HG03159 (cell line): ENCODE measurements around the gene EYA2.
"Not testable (repeated sequence)": the region's sequence is repeated elsewhere in the genome, so short reads cannot be mapped to it uniquely, and the experiment has no call there.

Experiments
- ATAC-seq: cut with Tn5 transposase; IDR thresholded peaks from one replicate; pipeline ENCODE4 v1.9.1; 2021; ENCODE audit warnings: mild to moderate bottlenecking, moderate library complexity; ENCODE audit not compliant: unreplicated experiment

The EYA2 gene

GRCh38 chr20:46929902-46930301 is 35.3 kb downstream of the EYA2 start:
- ATAC-seq = no peak

- no peak for ATAC-seq
Measured at GRCh38 chr20:46930640-46931339, 36.1 kb downstream of the EYA2 start.

DNA sequence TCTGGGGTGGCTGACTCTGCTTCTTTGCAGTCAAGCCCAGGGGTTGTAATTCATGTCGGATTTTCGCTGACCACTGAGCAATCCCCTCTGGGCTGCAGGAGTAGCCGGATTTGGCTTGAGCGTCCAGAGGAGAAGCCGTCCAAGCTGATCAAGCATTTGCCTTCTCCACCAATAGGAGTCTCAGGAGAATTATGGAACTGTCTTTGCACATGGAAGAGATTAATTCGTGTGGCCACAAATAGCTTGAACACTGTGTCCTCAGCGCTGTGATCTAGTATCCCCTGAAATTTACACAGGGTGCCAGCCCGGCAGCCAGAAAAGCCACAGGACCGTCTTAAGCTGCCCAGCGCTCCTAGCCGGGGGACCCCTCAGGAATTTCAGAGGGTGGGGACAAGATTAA is 37.1 kb downstream of the EYA2 start:
- no peak for ATAC-seq

DNA sequence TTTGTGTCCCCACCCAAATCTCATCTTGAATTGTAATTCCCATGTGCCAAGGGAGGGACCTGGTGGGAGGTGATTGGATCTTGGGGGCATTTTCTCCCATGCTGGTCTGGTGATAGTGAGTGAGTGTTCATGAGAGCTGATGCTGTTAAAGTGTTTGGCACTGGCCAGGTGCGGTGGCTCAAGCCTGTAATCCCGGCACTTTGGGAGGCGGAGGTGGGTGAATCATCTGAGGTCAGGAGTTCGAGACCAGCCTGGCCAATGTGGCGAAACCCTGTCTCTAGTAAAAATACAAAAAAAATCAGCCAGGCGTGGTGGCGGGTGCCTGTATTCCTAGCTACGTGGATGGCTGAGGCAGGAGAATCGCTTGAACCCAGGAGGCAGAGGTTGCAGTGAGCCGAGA is 37.8 kb downstream of the EYA2 start:
- ATAC-seq = not testable (repeated sequence)

DNA sequence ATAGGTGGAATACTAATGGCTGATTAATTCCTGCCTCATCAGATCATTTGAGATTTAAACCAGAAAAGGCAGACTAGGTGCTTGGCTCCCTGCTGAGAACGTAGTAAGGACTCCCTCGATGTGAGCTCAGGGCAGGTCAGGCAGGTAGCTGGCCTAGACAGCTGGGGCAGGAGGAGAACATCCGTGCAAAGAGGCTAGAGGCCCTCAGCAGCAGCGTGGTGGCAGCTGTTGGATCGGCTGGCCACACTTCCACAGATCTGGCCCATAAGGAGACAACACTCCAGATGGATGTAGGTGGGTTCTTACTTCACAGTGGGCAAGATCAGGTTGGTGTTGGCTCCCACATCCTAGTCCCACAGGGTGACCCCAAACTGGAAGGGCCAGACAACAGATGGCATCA is 38.5 kb downstream of the EYA2 start:
- no peak for ATAC-seq

DNA sequence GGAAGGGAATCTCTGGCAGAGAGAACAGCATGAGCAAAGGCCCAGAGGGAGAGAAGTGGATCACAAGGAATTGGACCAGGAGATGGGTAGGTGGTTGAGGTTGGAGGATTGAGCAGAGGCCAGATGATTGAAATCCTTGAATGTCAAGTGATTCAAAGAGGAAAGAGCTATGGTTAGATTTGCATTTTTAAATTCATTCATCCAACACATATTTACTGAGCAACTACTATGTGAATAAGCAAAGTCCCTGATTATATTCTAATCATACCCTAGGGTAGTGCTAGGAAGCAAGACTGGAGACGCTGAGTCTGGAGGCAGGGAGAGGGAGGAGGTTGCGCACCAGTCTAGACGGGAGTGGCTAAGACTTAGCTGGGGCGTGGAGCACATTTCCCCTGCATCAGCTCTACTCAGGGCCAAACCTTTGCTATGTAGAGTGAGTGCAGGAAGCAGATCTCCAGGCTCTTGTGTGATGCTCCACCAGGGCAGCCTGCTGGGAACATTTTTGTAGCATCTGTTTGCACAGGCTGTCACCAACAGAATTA is 40.2 kb downstream of the EYA2 start:
- ATAC-seq = no peak

- ATAC-seq = no peak
Measured at GRCh38 chr20:46935394-46936017, 40.9 kb downstream of the EYA2 start.

DNA sequence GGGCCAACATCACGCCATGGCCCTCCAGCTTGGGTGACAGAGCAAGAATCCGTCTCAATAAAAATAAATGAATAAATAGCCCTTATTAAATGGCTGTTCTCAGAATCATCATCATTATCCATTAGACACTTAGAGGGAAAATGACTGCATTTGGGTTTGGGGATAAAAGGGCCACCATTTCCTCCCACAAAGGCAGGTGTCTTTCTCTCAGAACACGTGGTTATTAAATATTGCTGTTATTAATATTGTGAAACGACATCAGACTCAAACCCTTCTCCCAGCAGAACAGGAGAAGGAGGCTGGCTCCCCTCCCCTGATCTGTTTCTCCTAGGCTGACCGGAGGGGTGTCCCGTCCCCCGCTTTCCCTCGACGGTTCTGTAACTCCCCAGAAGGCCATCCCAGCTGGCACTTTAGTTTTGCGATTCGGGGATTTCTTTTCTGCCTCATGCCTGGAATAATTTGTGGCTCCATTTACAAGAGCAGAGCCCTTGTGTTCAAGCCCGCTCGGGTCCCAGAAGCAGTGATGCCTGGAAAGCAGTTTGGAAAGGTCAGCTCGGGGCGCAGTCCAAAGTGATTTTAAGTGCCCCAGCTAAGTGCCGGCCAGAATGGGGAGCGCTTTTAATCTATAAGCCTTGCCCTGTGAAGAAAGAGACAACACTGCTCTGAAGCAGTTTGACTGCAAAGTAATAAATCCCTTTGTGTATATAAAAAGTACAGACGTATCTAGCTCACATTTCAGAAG is 41.9 kb downstream of the EYA2 start:
- no peak for ATAC-seq

GRCh38 chr20:46937157-46937523 is 42.5 kb downstream of the EYA2 start:
- no peak for ATAC-seq

GRCh38 chr20:46937533-46938226 is 43.0 kb downstream of the EYA2 start:
- no peak for ATAC-seq

- no peak for ATAC-seq
Measured at GRCh38 chr20:46938434-46938833, 43.8 kb downstream of the EYA2 start.

DNA sequence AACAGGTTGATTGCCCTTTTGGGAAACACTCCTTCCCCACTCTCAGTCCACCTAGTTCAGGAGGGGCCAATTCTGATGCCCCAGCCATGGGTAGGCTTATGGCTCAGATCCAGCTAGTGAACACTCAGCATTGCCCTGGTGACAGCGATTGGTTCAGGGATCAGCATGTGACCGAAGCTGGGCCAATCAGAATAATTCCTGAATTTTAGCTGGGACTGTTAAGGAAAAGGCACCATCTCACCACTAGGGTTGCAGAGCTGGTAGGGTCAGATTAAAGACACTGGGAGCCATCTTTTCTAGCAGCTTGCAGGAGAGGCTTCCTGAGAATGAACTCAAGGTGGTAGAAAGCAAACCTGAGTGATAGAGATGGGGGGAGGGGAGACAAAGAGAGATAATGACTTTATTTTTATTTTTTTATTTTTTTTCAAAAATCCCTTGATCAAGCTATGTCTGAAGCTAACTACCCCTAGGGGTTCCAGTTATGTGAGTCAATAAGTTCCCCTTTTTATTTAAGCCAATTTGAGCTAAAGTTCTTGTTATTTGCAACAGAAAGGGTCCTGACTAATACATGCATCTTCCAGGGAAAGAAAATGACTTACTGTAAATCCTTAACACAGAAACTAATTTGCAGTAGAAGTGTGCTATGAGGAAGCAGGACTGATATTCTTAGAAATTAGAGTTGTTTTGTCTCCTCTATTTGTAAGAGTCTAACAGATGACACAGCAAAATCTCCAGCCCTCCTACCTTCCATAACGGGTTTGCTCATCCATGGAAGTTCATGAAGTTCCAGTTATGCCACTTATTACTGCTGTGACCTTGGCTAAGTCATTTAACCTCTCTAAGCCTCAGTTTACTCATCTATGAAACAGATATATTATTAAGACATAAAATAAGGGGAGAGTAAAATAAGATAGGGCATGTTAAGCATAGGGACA is 44.7 kb downstream of the EYA2 start:
- ATAC-seq = no peak

- ATAC-seq = no peak
Measured at GRCh38 chr20:46940616-46941015, 46.0 kb downstream of the EYA2 start.

DNA sequence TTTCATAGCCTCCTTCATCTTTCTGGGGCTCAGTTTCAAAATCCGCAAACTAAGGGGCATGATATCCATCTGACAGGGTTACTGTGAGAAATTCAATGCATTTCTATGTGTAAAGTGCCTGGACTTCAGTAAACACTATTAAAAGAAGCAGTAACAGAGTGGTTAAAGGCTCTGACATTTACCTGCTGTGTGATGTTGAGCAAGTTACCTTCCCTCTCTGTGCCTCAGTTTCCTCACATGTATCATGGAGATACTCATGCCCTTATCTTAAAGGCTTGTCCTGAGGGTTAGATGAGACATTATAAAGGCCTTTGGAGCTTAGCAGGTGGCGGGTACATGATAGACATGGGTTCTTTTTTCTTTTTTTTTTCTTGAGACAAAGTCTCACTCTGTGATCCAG is 46.8 kb downstream of the EYA2 start:
- ATAC-seq = no peak

GRCh38 chr20:46943861-46944591 is 49.4 kb downstream of the EYA2 start:
- ATAC-seq = no peak

- no peak for ATAC-seq
Measured at GRCh38 chr20:46945465-46945864, 50.8 kb downstream of the EYA2 start.

GRCh38 chr20:46946181-46946624 is 51.6 kb downstream of the EYA2 start:
- ATAC-seq = no peak

DNA sequence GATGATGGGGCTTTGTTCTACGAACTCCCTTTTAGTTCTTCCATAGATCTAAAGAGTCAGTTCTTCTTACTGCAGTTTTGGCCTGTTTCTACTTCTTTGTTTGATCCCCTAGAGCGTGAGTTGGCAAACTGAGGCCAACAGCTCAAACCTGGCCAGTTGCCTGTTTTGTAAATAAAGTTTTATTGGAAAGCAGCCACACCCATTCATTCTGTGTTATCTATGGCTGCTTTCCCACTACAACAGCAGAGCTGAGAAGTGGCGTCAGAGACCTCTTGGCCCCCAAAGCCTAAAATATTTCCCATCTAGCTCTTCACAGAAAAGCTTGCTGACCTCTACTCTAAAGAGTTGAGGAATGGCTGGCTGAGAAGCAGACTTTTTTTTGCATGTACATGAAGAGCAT is 52.2 kb downstream of the EYA2 start:
- ATAC-seq = no peak

DNA sequence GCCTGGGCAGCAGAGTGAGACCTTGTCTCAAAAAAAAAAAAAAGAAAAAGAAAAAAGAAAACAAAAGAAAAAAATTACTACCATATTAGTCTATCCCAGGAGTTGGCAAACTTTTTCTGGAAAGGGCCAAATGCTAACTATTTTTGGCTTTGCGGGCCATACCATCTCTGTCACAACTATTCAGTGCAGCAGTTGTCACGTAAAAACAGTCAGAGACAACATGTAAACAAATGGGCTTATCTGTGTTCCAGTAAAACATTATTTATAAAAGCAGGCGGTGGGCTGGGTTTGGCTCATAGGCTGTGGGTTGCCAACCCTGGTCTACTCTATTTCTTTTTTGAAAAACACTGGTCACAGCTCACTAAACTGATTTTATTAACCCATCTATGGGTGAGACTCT is 53.4 kb downstream of the EYA2 start:
- no peak for ATAC-seq

- ATAC-seq = no peak
Measured at GRCh38 chr20:46951405-46951804, 56.8 kb downstream of the EYA2 start.
